Activated B cell treated with CpG ODN at 0.5 μM for 24 hours (primary cell): ENCODE data around the gene ERICH3. TPM values are rescaled to one million over a fixed set of nuclear protein-coding genes. Genes with fewer than 3 reads are reported as not detected.

Source experiments
- ATAC-seq: fragments of 200-7000 bp; cut with Tn5 transposase; one replicate; pipeline ENCODE4 v1.10.0; 2021; ENCODE audit warnings: low read depth, mild to moderate bottlenecking, moderate library complexity
- CTCF ChIA-PET: fragments of 350-600 bp; sonication (Branson Sonifier 250); formaldehyde crosslinking; loops from one replicate; lab custom pipeline; 2021; ENCODE audit warnings: antibody characterized with exemption; lab: Charles Lee
- POLR2A ChIA-PET: fragments of 350-600 bp; sonication (Branson Sonifier 250); formaldehyde crosslinking; loops from one replicate; lab custom pipeline; 2021; ENCODE audit warnings: antibody characterized with exemption; lab: Charles Lee
- DNase-seq: peaks from one replicate; pipeline ENCODE4 v3.0.0; 2022
- H3K27ac Mint-ChIP-seq: one replicate; pipeline ENCODE4 v1.8.0; 2020; ENCODE audit warnings: mixed read lengths
- H3K27me3 Mint-ChIP-seq: one replicate; pipeline ENCODE4 v1.8.0; 2021; ENCODE audit warnings: mixed read lengths
- H3K36me3 Mint-ChIP-seq: one replicate; pipeline ENCODE4 v1.8.0; 2021; ENCODE audit warnings: low read depth, mixed read lengths
- H3K4me1 Mint-ChIP-seq: one replicate; pipeline ENCODE4 v1.8.0; 2021; ENCODE audit warnings: mixed read lengths
- H3K4me3 Mint-ChIP-seq: one replicate; pipeline ENCODE4 v1.8.0; 2020; ENCODE audit warnings: mild to moderate bottlenecking, mixed read lengths
- H3K9me3 Mint-ChIP-seq: one replicate; pipeline ENCODE4 v1.8.0; 2020; ENCODE audit warnings: mixed read lengths
- CTCF ChIP-seq: fragments of 200-600 bp; IDR thresholded peaks from one replicate; pipeline ENCODE4 v1.8.0; 2022; ENCODE audit warnings: antibody characterized with exemption, mild to moderate bottlenecking
- intact Hi-C: fragments of 100-400 bp; cut with micrococcal nuclease; formaldehyde crosslinking; loops from one replicate; pipeline ENCODE4 v1.15.1; 2024
- total RNA-seq: library from RNA; stranded (reverse); gene quantifications from 2 replicates; pipeline ENCODE4 v1.2.3, GENCODE V29; 2022

Gene ERICH3
- total RNA-seq, 1 donor from 2014 or later: 0.49 TPM

- Mint-ChIP-seq H3K9me3 (no peaks in the 10 kb centered on the region), H3K4me3 (no peak overlapping the region), H3K4me1 (no peaks in the 10 kb centered on the region), H3K27ac (no peak overlapping the region), H3K36me3 (no peaks in the 10 kb centered on the region), H3K27me3 (no peaks in the 10 kb centered on the region)
- ATAC-seq (no peak), DNase-seq (no peak)
- no peak for TF ChIP-seq CTCF
- intact Hi-C loops: no loop called here
- ChIA-PET POLR2A (no interaction called here), CTCF (no interaction called here)
These were observed 36.3 kb downstream of the ERICH3 start for GRCh38 chr1:74637296-74637695.

- CTCF ChIA-PET: no interaction called here
- intact Hi-C loops: no loop called here
- no peak for TF ChIP-seq CTCF
- no peak for DNase-seq
- Mint-ChIP-seq H3K27me3 (no peaks in the 10 kb centered on the region), H3K27ac (no peak overlapping the region), H3K36me3 (no peaks in the 10 kb centered on the region), H3K9me3 (no peaks in the 10 kb centered on the region), H3K4me3 (no peak overlapping the region), H3K4me1 (no peaks in the 10 kb centered on the region)
- POLR2A ChIA-PET: no interaction called here
- ATAC-seq: no peak
These were observed 44.3 kb downstream of the ERICH3 start for GRCh38 chr1:74629283-74629682.

DNA sequence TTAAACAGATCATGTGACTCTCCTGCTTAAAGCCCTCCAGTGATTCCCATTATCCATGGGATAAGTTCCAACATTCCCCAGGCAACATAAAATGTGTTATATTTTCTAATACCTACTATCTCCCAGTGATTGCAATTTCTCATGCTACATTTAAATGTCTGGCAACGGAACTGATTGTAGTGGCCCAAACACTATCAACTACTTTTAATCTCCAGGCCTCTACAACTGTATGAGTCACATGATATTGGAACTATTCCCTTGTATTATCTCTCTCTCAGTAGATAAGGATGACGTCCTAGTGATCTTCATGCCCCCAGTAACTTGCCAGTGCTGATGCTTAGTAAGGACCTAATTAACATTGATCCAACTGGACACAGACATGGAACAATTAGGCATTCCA is 49.9 kb downstream of the ERICH3 start:
- Mint-ChIP-seq H3K36me3 (no peaks in the 10 kb centered on the region), H3K9me3 (no peaks in the 10 kb centered on the region), H3K4me3 (no peak overlapping the region), H3K27ac (no peak overlapping the region), H3K4me1 (no peaks in the 10 kb centered on the region), H3K27me3 (no peaks in the 10 kb centered on the region)
- POLR2A ChIA-PET: no interaction called here
- ATAC-seq: no peak
- CTCF ChIA-PET: no interaction called here
- TF ChIP-seq CTCF: no peak
- no peak for DNase-seq
- intact Hi-C loops: no loop called here

- CTCF ChIA-PET: no interaction called here
- H3K9me3 Mint-ChIP-seq: no peaks in the 10 kb centered on the region
- DNase-seq (no peak), ATAC-seq (no peak)
- H3K36me3 Mint-ChIP-seq: no peaks in the 10 kb centered on the region
- H3K4me1 Mint-ChIP-seq: no peaks in the 10 kb centered on the region
- POLR2A ChIA-PET: no interaction called here
- intact Hi-C loops: no loop called here
- no peak overlapping the region for H3K27ac Mint-ChIP-seq
- H3K27me3 Mint-ChIP-seq: no peaks in the 10 kb centered on the region
- no peak for TF ChIP-seq CTCF
- no peak overlapping the region for H3K4me3 Mint-ChIP-seq
These were observed 53.4 kb downstream of the ERICH3 start for GRCh38 chr1:74620242-74620641.

DNA sequence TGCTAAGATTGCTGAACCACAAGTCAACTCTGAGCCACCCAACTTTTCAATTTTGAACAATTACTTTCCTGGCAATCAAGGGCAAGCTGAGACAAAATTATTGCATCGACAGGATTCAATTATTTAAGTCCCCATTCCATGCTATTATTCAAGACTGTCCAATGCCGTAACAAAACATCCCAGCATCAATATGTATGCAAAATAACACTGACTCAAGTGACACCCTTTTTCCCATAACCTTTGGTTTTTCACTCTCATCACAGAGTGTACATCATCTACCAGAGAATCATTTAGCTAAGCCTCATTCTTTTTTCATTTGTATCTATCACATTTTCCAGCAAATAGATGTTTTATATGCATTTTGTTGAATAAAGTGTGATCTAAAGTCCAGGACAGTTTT is 54.6 kb downstream of the ERICH3 start:
- POLR2A ChIA-PET: no interaction called here
- Mint-ChIP-seq H3K27ac (no peak overlapping the region), H3K9me3 (no peaks in the 10 kb centered on the region), H3K27me3 (no peaks in the 10 kb centered on the region), H3K4me3 (no peak overlapping the region), H3K36me3 (no peaks in the 10 kb centered on the region), H3K4me1 (no peaks in the 10 kb centered on the region)
- no peak for TF ChIP-seq CTCF
- intact Hi-C loops: no loop called here
- CTCF ChIA-PET: no interaction called here
- DNase-seq: no peak
- no peak for ATAC-seq
